ENCODE data around the gene VWA5A.
"Not testable (repeated sequence)": the region's sequence is repeated elsewhere in the genome, so short reads cannot be mapped to it uniquely, and the experiment has no call there.

VWA5A gene

DNA sequence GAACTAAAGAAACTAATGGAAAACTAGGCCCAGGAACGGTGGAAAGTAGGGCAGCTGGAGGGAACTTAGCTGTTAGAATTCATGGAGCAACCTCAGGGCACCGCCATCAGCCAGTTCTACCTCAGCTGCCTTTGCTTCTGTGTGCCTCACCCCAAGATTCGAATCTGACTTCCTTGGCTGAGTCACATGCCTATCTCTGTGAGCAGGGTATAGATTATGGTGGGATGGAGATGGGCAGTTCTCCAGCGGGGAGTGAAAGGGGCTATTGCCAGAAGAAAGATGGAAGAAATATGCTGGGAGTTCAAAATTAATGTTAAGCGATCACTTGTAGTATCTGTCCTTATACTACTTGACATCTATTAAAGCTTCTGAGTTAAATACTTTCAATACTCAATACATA lies 18.9 kb upstream of the VWA5A start:
- DNase-seq: no peak

GRCh38 chr11:124098141-124098540 lies 17.1 kb upstream of the VWA5A start:
- no peak for DNase-seq

GRCh38 chr11:124101737-124102136 lies 13.5 kb upstream of the VWA5A start:
- no peak for DNase-seq

GRCh38 chr11:124108156-124108555 lies 7.1 kb upstream of the VWA5A start:
- no peak for DNase-seq

DNA sequence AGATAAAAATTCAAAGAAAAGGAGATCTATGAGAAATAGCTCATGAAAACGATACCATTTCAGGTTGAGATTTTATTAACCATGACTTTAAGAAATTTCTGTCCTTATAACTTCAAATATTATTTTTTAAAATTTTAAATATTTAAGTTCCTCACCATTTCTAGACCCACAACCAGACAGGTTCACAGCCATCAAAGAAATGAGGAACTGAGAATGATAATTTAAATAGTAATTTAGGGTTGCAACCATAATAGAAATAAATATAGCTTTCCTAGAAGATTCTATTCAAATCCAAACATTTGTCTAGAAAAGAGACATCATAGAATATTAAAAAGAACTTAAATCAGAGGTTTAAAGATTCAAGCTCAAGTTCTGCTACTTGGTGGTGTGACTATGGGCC lies 5.9 kb upstream of the VWA5A start:
- no peak for DNase-seq

DNA sequence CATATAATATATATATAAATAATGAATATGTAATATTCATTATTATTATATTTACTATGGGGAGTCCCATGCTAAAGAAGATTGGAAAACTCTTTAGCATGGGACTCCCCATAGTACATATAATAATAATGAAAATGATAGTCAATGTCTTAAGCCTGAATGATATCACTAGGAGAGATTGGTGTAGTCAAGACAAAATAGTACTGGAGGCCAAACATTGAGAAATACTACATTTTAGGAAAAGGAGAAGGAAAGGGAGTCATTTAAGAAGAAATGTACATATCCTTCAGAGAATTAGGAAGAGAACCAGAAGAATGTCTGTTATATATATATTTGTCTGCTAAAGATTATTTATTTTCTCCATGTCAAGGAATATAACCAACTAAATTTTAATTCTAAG lies 5.0 kb upstream of the VWA5A start:
- no peak for DNase-seq

DNA sequence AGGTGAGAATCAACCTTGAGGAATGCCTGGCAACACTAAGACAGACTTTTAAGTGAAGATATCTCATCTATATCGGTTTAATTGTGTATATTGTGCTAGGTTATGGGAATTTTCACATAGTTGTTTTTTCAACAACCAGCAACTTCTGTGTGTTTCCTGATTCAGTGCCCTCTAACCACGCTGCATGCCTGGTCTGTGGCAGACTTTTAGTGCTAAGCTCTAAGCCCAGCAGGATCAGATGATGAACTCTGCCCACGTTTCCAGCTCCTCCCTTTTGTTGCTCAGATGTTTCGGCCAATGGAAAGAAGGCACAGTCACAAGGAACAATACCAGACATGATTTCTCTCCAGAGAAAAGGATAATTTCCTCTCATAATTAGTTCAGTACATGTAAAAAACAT lies 1.4 kb upstream of the VWA5A start:
- DNase-seq: no peak

DNA sequence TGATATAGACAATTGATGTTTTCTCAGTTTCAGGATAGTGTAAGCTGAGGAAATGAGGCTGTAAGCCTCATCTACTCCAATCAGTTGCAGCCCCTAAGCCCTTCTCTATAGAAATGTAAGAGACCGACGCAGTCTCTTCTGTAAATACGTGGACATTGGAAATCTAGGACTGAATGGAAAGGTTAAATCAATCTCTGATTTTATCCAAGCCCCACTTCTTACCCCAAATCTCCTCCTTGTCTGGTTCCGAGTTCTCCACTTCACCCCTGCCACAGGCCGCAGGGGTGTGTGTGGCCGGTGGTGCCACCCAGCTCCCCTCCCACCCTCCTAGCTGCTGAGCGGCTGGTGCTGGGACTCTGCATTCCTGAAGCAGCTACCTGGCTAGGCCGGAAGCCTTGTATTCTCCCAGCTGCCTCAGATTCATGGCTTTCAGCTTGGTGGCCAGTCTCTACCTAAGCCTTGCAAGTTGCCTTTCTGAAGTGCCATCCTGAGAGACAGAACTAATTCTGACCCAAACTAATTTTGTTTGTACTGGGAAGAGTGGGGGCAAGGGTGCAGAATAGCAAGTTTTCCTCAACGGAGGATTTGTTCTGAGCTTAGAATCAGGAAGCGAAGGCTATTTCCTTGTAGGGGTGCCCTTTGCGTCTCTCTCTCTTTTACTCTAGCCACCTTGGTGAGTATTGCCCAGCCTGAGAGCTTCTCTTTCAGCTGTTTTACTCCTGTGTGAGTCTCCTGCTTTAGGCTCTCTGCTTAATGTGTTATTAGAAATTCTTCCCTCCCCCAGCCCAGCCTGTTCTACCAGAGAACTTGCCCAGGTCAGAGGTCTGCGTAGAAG lies 749 bp downstream of the VWA5A start:
- no peak for DNase-seq

DNA sequence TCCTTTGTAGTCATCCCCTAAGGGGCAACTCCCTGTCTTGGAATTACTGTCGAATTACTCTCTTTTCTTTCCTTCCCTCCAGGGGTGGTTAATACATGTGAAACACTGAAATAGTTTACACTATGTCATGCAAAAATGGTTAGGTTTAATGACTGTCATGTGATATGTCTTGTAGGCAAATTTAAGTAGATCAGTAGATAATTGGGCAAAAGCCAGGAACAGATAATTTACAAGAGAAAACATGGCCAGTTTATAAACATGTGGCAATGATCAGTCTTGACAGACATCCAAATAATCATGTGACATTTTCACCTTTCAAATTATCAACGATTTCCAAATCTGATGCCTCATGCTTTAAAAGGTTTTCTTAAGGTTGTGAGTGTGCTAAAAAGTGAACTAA lies 3.9 kb downstream of the VWA5A start:
- no peak for DNase-seq

DNA sequence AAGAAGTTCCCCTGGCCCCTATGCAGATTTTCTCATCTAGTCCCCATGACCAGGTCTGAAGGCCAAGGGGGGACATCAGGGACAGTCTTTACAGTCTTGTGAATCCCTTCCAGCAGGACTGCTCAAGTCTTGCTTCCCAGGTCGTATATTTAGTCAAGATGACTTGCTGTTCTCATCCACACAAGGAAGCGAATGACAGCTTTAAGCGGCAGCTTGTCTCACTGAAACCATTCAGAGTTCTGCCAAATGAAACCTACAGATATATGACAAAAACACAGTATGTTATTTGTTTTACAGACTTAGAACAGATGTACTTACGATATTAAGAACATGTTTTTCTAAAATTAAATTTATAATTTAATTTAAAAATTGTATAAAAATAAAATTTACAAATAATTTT lies 5.6 kb downstream of the VWA5A start:
- DNase-seq: no peak

DNA sequence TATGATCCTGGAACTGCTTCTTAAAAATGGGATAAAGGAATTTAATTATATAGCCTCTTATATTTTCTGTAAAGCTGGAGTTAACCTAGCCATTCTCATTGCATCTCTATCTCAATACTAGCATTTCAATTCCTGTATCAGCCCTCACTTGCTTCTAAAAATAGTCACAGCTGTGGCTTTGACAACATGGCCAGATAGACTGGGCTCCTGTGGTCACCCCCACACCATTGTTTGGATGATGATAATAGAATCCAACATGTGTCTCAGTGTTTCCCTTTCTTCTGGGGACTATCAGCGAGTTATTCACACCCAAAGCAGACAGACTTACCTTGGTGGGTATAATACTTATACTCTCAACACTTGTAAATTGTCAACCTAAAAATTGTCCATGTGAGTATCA lies 6.9 kb downstream of the VWA5A start:
- DNase-seq: no peak

- DNase-seq: no peak
Measured at GRCh38 chr11:124123622-124124021, 8.4 kb downstream of the VWA5A start.

DNA sequence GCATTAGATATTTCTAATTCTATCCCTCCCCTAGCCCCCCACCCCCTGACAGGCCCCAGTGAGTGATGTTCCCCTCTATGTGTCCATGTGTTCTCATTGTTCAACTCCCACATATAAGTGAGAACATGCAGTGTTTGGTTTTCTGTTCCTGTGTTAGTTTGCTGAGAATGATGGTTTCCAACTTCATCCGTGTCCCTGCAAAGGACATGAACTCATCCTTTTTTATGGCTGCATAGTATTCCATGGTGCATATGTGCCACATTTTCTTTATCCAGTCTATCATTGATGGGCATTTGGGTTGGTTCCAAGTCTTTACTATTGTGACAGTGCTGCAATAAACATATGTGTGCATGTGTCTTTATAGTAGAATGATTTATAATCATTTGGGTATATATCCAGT lies 11.9 kb downstream of the VWA5A start:
- not testable (repeated sequence) for DNase-seq

DNA sequence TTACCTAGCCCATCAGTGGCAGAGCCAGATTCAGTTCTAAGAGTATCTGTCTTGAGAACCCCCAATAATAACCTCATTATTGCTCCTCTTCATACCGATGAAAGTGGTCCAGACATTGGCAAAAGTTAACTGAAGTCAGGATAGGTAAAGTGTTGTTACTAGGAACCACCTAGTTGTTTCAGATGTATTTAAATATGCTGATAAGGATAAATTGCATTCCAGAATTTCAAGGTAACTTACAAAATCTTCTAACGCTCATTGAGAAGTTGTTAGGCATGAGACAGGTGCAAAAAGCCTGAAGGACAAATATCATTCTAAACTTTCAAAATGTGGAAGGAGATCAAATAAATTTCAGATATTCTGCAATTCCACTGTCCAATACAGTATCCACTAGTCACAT lies 27.8 kb downstream of the VWA5A start:
- DNase-seq: no peak

- DNase-seq: no peak
Measured at GRCh38 chr11:124147951-124148350, 32.7 kb downstream of the VWA5A start.

- DNase-seq: no peak
Measured at GRCh38 chr11:124150684-124151083, 35.4 kb downstream of the VWA5A start.

GRCh38 chr11:124152770-124153407 lies 37.6 kb downstream of the VWA5A start:
- no peak for DNase-seq

GRCh38 chr11:124153821-124154220 lies 38.6 kb downstream of the VWA5A start:
- DNase-seq: no peak

- no peak for DNase-seq
Measured at GRCh38 chr11:124159481-124159880, 44.2 kb downstream of the VWA5A start.

GRCh38 chr11:124160986-124161385 lies 45.7 kb downstream of the VWA5A start:
- no peak for DNase-seq

DNA sequence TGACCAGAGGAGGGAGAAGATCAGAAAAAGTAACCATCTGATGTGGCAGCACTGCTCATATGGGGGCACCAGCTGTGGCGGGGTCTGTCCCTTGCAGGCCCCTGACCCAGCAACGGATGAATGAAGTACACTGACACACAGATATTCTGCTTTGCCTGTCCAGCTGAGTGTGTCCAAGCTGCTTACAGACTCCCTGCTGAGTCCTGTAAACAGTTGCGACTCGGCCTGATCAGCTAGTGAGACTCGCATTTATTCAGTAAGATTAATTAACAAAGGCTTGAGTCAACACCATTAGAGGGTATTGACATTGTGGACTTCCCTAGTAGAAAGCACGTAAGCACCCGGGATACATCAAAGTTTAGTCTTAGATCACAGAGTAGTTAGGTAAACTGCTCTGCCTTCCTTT lies 52.6 kb downstream of the VWA5A start:
- DNase-seq: no peak

- DNase-seq: no peak
Measured at GRCh38 chr11:124168796-124169195, 53.5 kb downstream of the VWA5A start.

DNA sequence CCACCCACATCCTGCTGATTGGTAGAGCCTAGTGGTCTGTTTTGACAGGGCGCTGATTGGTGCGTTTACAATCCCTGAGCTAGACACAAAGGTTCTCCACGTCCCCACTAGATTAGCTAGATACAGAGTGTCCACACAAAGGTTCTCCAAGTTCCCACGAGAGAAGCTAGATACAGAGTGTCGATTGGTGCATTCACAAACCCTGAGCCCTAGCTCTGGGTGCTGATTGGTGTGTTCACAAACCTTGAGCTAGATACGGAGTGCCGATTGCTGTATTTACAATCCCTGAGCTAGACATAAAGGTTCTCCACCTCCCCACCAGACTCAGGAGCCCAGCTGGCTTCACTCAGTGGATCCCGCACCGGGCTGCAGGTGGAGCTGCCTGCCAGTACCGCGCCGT lies 55.1 kb downstream of the VWA5A start:
- not testable (repeated sequence) for DNase-seq

DNA sequence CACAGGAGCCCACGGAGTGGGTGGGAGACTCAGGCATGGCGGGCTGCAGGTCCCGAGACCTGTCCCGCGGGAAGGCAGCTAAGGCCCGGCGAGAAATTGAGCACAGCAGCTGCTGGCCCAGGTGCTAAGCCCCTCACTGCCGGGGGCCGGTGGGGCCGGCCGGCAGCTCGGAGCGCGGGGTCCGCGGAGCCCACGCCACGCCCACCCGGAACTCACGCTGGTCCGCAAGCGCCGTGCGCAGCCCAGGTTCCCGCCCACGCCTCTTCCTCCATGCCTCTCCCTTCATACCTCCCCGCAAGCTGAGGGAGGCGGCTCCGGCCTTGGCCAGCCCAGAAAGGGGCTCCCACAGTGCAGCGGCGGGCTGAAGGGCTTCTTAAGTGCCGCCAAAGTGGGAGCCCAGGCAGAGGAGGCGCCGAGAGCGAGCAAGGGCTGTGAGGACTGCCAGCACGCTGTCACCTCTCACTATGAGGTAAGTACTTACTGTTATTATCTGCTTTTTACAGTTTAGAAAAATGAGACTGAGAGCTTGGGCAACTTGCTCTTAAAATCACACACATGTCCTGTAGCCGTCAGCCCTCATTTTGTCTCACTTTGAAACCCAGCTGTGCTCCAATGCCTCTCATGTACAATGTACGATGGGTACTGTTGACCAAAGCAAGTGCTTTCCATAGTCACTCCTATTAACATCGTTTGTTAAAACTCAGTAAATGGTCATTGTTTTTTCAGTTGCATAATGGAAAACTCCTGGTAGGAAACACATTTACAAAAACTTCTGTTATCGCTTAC lies 55.7 kb downstream of the VWA5A start:
- no peak for DNase-seq

Measured in DMS79 (cell line).